ENCODE results near the gene SH2D3C. TPM values are rescaled to one million over a fixed set of nuclear protein-coding genes. Genes with fewer than 3 reads are reported as not detected.

Gene SH2D3C
- total RNA-seq, 2 donors from 2014 or later, result 5.3 to 13.1 TPM

DNA sequence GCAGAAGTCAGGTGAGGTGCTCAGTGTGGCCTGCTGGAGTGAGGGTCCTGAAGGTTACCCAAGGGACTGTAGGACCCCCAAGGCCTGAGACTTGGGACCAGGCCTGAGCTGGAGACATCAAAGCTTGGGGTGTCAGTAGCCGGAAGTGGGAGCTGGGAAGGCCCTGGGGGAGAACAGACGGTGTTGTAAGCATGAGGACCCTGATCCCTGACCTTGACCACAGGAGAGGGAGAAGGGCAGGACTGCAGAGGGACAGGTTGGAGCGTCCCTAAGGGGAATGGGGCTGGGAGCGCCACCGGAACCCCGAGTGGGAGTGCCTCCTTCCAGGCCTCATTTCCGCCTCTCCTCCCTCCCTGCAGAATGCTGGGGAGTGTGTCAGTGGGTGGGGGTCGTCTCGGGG is 62.1 kb downstream of the SH2D3C start:
- Histone ChIP-seq H3K27ac (peak overlapping the region; percentile 68 to 81), H3K4me3 (peak overlapping the region; percentile 99), H3K9me3 (no peaks in the 10 kb centered on the region), H3K27me3 (replicated peaks; ENCODE audit: insufficient read depth) (no peaks in the 10 kb centered on the region), H3K36me3 (no peaks in the 10 kb centered on the region), H3K4me1 (ENCODE audit: control insufficient read depth in 1 of 2, low read depth in 2 of 2) (peaks cover 7 to 13% of the 10 kb centered on the region in 2 donors)
- no peak for ATAC-seq (ENCODE audit: insufficient number of reproducible peaks, low FRiP score, low read depth)
- TF ChIP-seq, protein P1, sequence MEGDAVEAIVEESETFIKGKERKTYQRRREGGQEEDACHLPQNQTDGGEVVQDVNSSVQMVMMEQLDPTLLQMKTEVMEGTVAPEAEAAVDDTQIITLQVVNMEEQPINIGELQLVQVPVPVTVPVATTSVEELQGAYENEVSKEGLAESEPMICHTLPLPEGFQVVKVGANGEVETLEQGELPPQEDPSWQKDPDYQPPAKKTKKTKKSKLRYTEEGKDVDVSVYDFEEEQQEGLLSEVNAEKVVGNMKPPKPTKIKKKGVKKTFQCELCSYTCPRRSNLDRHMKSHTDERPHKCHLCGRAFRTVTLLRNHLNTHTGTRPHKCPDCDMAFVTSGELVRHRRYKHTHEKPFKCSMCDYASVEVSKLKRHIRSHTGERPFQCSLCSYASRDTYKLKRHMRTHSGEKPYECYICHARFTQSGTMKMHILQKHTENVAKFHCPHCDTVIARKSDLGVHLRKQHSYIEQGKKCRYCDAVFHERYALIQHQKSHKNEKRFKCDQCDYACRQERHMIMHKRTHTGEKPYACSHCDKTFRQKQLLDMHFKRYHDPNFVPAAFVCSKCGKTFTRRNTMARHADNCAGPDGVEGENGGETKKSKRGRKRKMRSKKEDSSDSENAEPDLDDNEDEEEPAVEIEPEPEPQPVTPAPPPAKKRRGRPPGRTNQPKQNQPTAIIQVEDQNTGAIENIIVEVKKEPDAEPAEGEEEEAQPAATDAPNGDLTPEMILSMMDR (IDR thresholded peaks at IDR 0.05), result no peak
- no peak for DNase-seq (ENCODE audit: low spot score)

DNA sequence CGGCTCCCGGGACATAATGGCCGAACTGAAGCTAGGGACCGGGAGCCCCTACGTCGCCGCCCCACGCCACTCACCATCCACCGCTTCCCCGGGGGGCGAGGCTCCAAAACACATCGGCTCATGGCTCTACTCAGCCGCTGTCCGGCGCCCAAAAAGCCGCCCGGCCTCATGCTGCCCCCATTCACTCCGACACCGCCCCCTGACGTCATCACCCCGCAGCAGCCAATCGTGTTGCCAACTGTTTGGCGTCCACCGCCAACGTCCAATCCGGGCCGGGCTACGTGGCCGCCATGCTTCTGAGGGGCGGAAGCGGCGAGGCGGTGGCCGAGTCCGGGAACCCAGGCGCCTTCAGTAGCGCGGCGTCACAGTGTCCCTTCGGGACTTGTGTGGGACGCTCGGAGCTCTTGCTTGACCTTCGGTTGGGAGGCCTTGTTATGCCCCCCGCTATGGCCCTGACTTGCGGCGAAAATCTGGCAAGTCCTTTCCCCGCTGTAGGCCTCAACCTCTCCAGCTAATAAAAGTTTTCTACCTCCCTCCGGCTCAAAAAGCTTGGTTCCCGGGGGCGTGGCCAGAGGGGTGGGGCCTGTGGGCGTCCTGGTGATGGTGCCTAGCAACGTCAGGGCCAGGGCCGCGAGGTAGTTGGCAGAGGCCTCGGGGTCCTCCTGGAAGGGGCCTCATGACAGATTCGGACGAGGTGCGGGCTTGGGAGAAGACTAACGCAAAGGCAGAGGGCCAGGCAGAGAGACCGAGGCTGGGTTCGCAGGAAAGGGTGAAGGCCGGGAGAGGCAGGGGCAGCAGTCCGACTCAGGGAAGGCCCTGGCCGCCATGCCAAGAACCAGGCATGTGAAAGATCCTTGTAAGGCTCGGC is 62.8 kb downstream of the SH2D3C start, which contains the start of the genes PTRH1 and TTC16:
TSS of gene PTRH1 (minus strand) at position 194 of the 868 bp plus-strand sequence. CDS start at position 170, 24 bp downstream.
TSS of gene TTC16 (plus strand) at position 610 of the 868 bp plus-strand sequence. CDS start at position 677, 67 bp downstream.
- Histone ChIP-seq H3K36me3 (no peaks in the 10 kb centered on the region), H3K4me1 (ENCODE audit: control insufficient read depth in 1 of 2, low read depth in 2 of 2) (peaks cover 7 to 13% of the 10 kb centered on the region in 2 donors), H3K27me3 (replicated peaks; ENCODE audit: insufficient read depth) (no peaks in the 10 kb centered on the region), H3K27ac (peak within 1 kb of the TSS; percentile 68 to 81), H3K4me3 (peak within 1 kb of the TSS; percentile 99), H3K9me3 (no peaks in the 10 kb centered on the region)
- DNase-seq (ENCODE audit: low spot score), result peak; percentile 95
- TF ChIP-seq, protein P1 (IDR thresholded peaks at IDR 0.05), result no peak
- peak; percentile 92 for ATAC-seq (ENCODE audit: insufficient number of reproducible peaks, low FRiP score, low read depth)

DNA sequence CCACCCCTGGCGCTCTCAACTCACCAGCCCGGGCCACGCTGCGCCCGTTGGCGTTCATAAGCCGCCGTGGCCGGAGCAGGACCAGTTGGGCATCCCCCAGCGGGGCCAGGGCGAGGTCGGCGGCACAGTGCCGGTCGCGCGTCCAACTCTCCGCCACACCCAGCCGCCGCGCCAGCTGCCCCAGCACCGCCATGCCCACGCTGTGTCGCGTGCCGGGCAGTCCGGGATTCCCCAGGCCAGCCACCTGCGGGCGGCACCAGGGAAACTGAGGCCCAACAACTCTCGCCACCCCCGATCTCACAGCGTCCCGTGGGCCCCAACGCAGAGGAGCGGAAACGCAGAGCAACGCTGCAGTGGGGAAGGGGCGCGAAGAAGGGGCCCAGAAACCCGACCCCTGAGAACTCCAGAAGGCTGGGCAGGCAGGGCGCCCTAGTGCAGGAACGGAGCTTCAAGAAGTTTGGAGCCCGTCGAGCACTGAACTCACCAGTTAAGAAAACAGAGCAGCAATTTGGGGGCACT is 63.5 kb downstream of the SH2D3C start:
- H3K27me3 ChIP-seq (replicated peaks; ENCODE audit: insufficient read depth), result no peaks in the 10 kb centered on the region
- H3K27ac ChIP-seq, result peak overlapping the region; percentile 66 to 68
- H3K4me3 ChIP-seq, result peak overlapping the region; percentile 99
- TF ChIP-seq, protein P1 (IDR thresholded peaks at IDR 0.05), result no peak
- ATAC-seq (ENCODE audit: insufficient number of reproducible peaks, low FRiP score, low read depth) (peak; percentile 10), DNase-seq (ENCODE audit: low spot score) (no peak)
- H3K9me3 ChIP-seq, result no peaks in the 10 kb centered on the region
- no peaks in the 10 kb centered on the region for H3K36me3 ChIP-seq
- H3K4me1 ChIP-seq (ENCODE audit: control insufficient read depth in 1 of 2, low read depth in 2 of 2), result peaks cover 7 to 13% of the 10 kb centered on the region in 2 donors

DNA sequence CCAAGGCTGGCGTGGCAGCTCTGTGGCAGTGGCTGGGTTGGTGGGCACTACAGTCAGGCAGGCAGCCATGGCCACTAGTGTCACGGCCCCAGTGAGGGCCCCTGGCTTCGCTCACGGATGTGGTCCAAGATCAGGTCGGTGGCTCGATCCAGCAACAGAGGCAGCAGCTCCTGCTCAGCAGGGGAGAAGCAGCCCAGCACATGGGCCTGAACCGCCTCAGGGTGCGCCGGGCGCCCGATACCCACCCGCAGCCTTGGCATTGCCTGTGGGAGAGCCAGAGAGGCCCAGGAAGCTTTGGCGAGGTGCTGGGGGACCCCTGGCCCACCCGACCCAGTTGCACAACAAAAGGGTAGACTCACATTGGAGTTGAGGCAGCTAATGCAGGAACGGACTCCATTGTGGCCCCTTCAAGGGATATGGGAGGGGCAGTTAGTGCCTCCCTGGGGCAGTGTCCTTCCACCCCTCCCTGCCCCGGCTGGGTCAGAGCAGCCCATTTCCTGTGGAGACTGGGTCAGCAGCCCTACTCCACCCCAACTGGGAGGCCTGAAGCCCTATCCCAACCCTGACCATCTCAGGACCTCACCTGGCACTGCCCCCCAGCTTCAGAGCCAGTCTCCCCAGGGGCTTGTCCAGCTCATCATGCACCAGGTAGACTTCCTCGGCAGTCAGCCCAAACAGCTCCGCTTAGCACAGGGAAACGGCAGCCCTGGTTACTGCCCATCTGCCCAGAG is 64.3 kb downstream of the SH2D3C start:
- H3K27me3 ChIP-seq (replicated peaks; ENCODE audit: insufficient read depth), result no peaks in the 10 kb centered on the region
- ATAC-seq (ENCODE audit: insufficient number of reproducible peaks, low FRiP score, low read depth) (no peak), DNase-seq (ENCODE audit: low spot score) (no peak)
- H3K9me3 ChIP-seq, result no peaks in the 10 kb centered on the region
- peaks cover 7 to 13% of the 10 kb centered on the region in 2 donors for H3K4me1 ChIP-seq (ENCODE audit: control insufficient read depth in 1 of 2, low read depth in 2 of 2)
- TF ChIP-seq, protein P1 (IDR thresholded peaks at IDR 0.05), result no peak
- peak overlapping the region; percentile 99 for H3K4me3 ChIP-seq
- no peak overlapping the region for H3K27ac ChIP-seq
- no peaks in the 10 kb centered on the region for H3K36me3 ChIP-seq

DNA sequence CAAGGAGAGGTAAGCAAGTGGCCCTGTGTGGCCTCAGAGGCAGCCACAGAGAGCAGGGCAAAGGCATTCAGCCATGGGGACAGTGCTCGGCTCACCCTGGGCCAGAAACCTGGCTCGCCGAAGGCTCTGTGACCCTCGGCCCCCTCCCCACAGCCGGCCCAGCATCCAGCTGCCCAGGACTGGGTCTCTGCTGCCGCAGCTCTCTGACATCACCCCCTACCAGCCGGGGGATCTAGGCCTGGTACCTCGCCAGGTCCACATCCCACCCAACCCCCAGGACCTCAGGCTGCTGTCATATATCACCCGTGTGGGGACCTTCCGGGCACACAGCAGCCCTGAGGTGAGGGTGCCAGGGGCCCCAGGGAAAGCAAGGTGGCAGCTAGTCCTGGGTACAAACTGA is 65.6 kb downstream of the SH2D3C start:
- ATAC-seq (ENCODE audit: insufficient number of reproducible peaks, low FRiP score, low read depth), result no peak
- DNase-seq (ENCODE audit: low spot score), result no peak
- no peak overlapping the region for H3K4me3 ChIP-seq
- H3K27ac ChIP-seq, result no peak overlapping the region
- no peaks in the 10 kb centered on the region for H3K9me3 ChIP-seq
- TF ChIP-seq, protein P1 (IDR thresholded peaks at IDR 0.05), result no peak
- no peaks in the 10 kb centered on the region for H3K27me3 ChIP-seq (replicated peaks; ENCODE audit: insufficient read depth)
- H3K4me1 ChIP-seq (ENCODE audit: control insufficient read depth in 1 of 2, low read depth in 2 of 2), result peaks cover 7 to 13% of the 10 kb centered on the region in 2 donors
- no peaks in the 10 kb centered on the region for H3K36me3 ChIP-seq

Measured in thoracic aorta (tissue), 2 donors.